Measurements from ENCODE around the gene CDH4. TPM values are rescaled to one million over a fixed set of nuclear protein-coding genes. Genes with fewer than 3 reads are reported as not detected.

CDH4 gene
- total and polyA plus RNA-seq, 2 of the 13 experiments (the other 11 are each of a cell fraction or from before 2014, with no cell fraction given) = not detected

GRCh38 chr20:61861858-61862257 lies 609.8 kb downstream of the CDH4 start:
- H3K36me3 ChIP-seq (replicated peaks in 1 of 2; ENCODE audit: control insufficient read depth in 1 of 2, insufficient read depth in 2 of 2, low read length in 2 of 2) = no peaks in the 10 kb centered on the region
- no TSS peak for BruUV-seq (replicated peaks)
- intact Hi-C loops (cut with micrococcal nuclease; ENCODE audit: unreplicated experiment) = no loop called here
- H3K79me2 ChIP-seq (ENCODE audit: insufficient read depth, low read length) = no peaks in the 10 kb centered on the region
- no peak overlapping the region for H2AFZ ChIP-seq (ENCODE audit: low read length)
- H3K9ac ChIP-seq (ENCODE audit: insufficient read depth, low read depth, low read length) = no peak overlapping the region
- in situ Hi-C loops (cut with HindIII; ENCODE audit: extremely low pct_ligation_motif_present, low pct_unique_long_range_greater_than_20kb) = no loop called here
- peaks cover 6% of the 10 kb centered on the region; the same call in 1 of the 2 replicates for H3K9me3 ChIP-seq (ENCODE audit: low read length)
- POLR2A ChIA-PET = no interaction called here
- TF ChIP-seq SALL1 (CRISPR knock-in tag; IDR thresholded peaks at IDR 0.05) (no peak), ZNF275 (CRISPR knock-in tag; IDR thresholded peaks at IDR 0.05; ENCODE audit: borderline replicate concordance) (no peak), ZBTB38 (CRISPR knock-in tag; IDR thresholded peaks at IDR 0.05) (no peak), ZNF34 (CRISPR knock-in tag; IDR thresholded peaks at IDR 0.05; ENCODE audit: borderline replicate concordance) (no peak), HHEX (CRISPR knock-in tag; IDR thresholded peaks at IDR 0.05) (no peak)
- no peak overlapping the region for H3K4me2 ChIP-seq (ENCODE audit: low read depth, low read length)
- FAIRE-seq (no peak), DNase-seq (ENCODE audit: low spot score) (no peak), ATAC-seq (no peak)
- no peak overlapping the region for H3K4me3 ChIP-seq (replicated peaks in 1 of 3; ENCODE audit: insufficient read depth in 1 of 3, low read depth in 2 of 3, low read length in 3 of 3)
- no peak overlapping the region for H3K27ac ChIP-seq (ENCODE audit: extremely low read length, insufficient read depth, low read length)
- H3K27me3 ChIP-seq (ENCODE audit: control insufficient read depth in 1 of 2, insufficient read depth in 2 of 2, low read length in 2 of 2) = peaks cover 21 to 90% of the 10 kb centered on the region in 2 experiments; a peak in 3 of 5 replicates
- H4K20me1 ChIP-seq (ENCODE audit: insufficient read depth, low read length) = no peaks in the 10 kb centered on the region
- CTCF ChIA-PET (ENCODE audit: low intra/inter-chr PET ratio, low total read pairs) = no interaction called here
- 36% methylated on average over 15 of the region's 15 CpGs for WGBS (ENCODE audit: low lambda C conversion rate)
- H3K4me1 ChIP-seq (ENCODE audit: insufficient read depth, low read length) = no peaks in the 10 kb centered on the region

GRCh38 chr20:61862881-61863280 lies 610.8 kb downstream of the CDH4 start:
- ChIA-PET POLR2A (no interaction called here), CTCF (ENCODE audit: low intra/inter-chr PET ratio, low total read pairs) (no interaction called here)
- in situ Hi-C loops (cut with HindIII; ENCODE audit: extremely low pct_ligation_motif_present, low pct_unique_long_range_greater_than_20kb) = no loop called here
- BruUV-seq (replicated peaks) = no TSS peak
- H3K9me3 ChIP-seq (ENCODE audit: low read length) = peaks cover 6% of the 10 kb centered on the region; the same call in 1 of the 2 replicates
- H3K9ac ChIP-seq (ENCODE audit: insufficient read depth, low read depth, low read length) = no peak overlapping the region
- no peak overlapping the region for H2AFZ ChIP-seq (ENCODE audit: low read length)
- no peak overlapping the region for H3K4me3 ChIP-seq (replicated peaks in 1 of 3; ENCODE audit: insufficient read depth in 1 of 3, low read depth in 2 of 3, low read length in 3 of 3)
- peaks cover 19 to 89% of the 10 kb centered on the region in 2 experiments; a peak in 3 of 5 replicates for H3K27me3 ChIP-seq (ENCODE audit: control insufficient read depth in 1 of 2, insufficient read depth in 2 of 2, low read length in 2 of 2)
- intact Hi-C loops (cut with micrococcal nuclease; ENCODE audit: unreplicated experiment) = no loop called here
- H3K36me3 ChIP-seq (replicated peaks in 1 of 2; ENCODE audit: control insufficient read depth in 1 of 2, insufficient read depth in 2 of 2, low read length in 2 of 2) = no peaks in the 10 kb centered on the region
- DNase-seq (ENCODE audit: low spot score) (no peak), ATAC-seq (no peak), FAIRE-seq (no peak)
- H3K4me1 ChIP-seq (ENCODE audit: insufficient read depth, low read length) = no peaks in the 10 kb centered on the region
- H3K4me2 ChIP-seq (ENCODE audit: low read depth, low read length) = no peak overlapping the region
- H3K79me2 ChIP-seq (ENCODE audit: insufficient read depth, low read length) = no peaks in the 10 kb centered on the region
- 8% methylated on average over 13 of the region's 13 CpGs for WGBS (ENCODE audit: low lambda C conversion rate)
- H3K27ac ChIP-seq (ENCODE audit: extremely low read length, insufficient read depth, low read length) = no peak overlapping the region
- no peaks in the 10 kb centered on the region for H4K20me1 ChIP-seq (ENCODE audit: insufficient read depth, low read length)
- TF ChIP-seq REST (IDR thresholded peaks at IDR 0.05; ENCODE audit: borderline replicate concordance in 1 of 2, low read depth in 1 of 2, low read length in 2 of 2) (no peak), HINFP (CRISPR knock-in tag; IDR thresholded peaks at IDR 0.05; ENCODE audit: low read depth) (no peak), ZBTB44 (CRISPR knock-in tag; IDR thresholded peaks at IDR 0.05) (no peak), FOXK2 (IDR thresholded peaks at IDR 0.05) (no peak), DMAP1 (CRISPR knock-in tag; IDR thresholded peaks at IDR 0.05) (no peak), SNAI1 (CRISPR knock-in tag; IDR thresholded peaks at IDR 0.05; ENCODE audit: borderline replicate concordance) (no peak)

Measured in HepG2 (cell line).